Embryonic facial prominence (tissue), 1 donor: ENCODE data around the gene GJA9.
"Not testable (repeated sequence)": the region's sequence is repeated elsewhere in the genome, so short reads cannot be mapped to it uniquely, and the experiment has no call there.

Experiments
- DNase-seq: peaks from one replicate; pipeline ENCODE4 v3.0.0-alpha.2; 2016; ENCODE audit errors: extremely low spot score

Gene GJA9

DNA sequence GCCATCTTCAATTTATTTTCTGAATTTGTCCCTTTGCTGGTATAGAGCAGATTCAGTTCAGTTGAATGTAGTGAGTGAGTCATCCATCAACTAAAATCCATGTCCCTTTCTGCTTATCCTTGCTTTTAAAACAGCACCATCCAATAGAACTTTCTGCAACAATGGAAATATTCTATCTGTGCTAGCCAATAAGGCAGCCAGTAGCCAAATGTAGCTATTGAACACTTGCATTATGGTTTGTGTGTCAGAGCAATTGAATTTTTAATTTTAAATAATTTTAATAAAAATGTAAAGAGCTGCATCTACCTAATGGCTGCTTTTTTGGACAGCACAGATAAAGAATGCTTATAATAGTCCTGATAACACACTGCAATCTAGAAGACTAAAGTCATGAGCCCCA lies at the start of gene GJA9:
Gene GJA9, minus strand, starts transcription at position 101 of the 400 bp plus-strand sequence. CDS start 5,489 bp downstream, outside the sequence.
- DNase-seq = no peak

DNA sequence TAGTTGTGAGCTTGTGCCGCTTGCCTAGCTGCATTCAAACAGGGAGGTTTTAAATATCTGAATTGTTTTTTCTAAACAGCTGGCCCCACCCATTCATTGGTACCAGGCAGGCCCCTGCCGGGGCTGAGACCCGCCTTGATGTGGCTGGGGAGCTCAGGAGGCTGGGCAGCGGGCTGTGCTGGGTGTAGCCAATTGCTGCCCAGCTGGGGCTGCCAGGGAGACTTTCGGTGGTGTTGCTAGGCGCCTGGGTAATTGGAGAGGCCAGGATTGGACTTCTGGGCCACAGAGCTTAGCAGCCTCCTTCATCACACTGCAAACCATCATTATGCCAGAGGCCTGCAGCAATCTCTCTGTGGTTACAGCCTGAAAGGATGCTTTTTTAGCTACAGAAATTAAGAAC lies 48.1 kb upstream of the GJA9 start:
- DNase-seq = no peak

DNA sequence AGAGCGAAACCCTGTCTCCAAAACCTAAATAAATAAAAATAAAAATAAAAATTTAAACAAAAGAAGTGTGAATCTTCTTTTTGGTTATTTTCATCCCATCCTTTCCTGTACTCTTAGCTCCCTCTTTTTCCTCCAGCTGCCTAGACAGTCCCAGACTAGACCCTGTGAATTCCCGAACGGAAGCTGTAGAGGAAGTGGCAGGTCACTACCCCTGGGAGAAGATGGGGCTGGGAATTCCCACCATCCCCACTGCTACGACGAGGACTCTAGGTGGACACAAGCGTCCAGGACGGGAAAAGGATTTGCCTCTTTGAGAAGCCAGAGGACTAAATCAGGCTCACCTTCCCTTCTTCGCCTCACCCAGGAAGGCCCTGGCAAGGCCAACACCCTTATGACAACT lies 47.7 kb upstream of the GJA9 start:
- DNase-seq = no peak

DNA sequence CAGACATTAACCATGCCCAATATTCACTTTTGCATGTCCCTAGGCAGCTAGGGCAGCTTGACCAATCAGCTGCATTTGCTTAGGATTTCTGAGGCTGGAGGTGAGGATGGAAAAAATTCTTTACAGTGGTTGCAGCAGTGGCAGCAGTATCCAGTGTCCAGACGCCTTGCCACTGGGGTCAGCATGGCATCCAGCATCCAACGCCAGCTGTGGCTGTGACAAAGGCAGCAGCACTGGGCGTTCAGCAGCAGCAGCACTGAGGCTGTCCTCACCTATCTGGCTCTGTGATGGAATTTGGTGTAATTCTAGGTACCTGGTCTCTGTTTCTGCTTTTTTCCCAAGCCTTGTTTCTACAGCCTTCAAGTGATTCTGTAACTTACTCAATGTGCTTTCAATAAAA lies 44.7 kb upstream of the GJA9 start:
- DNase-seq = no peak

DNA sequence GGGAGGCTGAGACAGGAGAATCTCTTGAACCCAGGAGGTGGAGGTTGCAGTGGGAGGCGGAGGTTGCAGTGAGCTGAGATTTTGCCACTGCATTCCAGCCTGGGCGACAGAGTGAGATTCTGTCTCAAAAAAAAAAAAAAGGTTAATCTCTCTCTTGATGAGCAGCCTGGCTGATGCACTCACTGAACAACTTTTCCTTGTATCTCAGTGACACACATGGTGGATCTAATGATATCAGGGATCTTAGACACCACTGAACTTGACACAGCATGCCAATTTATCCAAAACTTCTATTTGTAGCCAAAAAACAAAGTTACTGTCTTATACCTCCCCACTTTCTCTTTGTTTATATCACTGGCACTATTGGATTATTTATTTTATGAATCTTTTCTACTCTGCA lies 44.0 kb upstream of the GJA9 start:
- DNase-seq = no peak

DNA sequence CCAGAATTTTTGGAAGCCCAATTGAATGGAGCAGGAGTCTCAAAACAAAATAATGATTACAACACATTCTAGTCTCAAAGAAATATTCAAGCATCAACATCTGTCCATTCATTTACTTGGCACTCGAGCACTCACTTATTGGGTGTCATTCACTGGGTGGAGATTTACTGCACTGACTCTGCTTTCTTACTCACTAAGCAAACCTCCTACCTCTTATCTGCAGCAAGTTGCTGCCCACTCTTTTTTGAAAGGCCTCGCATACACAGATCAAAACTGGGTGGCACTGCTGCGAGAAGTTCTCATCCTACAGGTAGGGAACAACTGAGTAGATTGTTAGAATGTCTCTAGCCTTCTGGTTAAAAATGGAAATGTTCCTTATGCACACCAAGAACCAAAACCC lies 42.2 kb upstream of the GJA9 start:
- no peak for DNase-seq

DNA sequence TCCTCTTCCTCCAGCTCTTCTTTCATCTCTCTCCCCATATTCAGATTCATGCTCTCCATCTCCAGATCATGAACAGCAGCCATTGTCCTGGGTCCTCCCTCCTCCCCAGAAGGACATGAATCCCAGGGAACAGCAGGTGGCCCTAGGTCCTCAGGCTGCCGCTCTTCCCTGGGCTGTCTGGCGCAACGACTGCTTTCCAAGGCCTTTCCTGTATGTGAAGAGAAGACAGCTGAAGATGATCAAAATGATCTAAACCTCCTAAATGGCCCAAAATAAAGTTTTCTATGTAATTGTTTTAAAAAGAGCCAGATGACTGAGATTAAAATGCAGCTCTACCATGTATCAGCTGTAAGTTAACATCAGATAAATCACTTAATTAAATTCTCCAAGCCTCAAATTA lies 37.7 kb upstream of the GJA9 start:
- DNase-seq = no peak

DNA sequence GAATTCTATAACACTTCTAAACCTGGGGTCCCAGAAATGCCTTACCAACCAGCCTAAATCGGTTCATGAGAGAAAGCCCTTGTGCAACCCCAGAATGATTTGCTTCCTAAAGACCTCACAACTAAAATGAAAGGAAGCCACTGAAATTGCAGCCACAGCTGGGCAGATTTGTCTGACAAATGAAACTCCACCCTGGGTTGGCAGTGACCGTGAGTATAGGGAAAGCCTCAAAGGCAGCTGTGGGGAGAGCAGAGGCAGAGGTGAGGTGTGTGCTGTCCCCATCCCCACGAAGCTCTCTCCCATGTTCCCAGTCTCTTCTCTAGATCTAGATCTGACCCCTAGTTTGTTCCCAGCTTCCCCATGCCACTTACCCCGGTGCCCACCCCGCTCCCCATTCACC lies 37.2 kb upstream of the GJA9 start:
- no peak for DNase-seq

DNA sequence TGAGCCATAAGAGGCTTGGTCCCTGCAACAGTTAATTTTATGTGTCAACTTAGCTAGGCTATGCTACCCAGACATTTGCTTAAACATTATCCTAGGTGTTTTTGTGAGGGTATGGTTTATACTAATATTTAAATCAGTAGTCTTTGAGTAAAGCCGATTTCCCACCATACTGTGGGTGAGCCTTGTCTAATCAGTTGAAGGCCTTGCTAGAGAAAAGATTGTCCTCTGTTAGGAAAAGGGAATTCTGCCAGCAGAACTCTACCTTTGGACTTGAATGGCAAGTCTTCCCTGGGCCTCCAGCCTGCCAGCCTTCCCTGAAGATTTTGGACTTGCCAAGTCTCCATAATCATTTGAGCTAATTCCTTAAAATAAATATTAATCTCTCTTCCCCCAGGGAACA lies 36.4 kb upstream of the GJA9 start:
- no peak for DNase-seq

DNA sequence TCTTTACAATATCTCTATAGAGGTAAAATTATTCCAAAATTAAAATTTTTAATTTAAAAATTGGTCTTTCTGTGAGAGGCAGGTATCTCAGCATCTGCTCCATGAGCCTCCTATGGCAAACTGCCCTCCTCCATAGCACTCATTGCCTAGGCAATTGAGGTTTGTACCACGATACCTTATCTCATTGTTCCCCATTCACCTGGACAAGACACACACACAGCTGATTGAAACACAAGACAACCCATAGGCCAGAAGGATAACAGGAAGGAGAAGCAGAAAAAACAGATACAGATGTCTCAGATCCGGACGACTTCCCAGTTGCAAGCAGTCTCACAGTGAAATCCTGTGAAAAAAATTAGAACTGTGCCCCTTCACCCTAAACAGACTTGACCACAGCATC lies 36.0 kb upstream of the GJA9 start:
- DNase-seq = no peak

DNA sequence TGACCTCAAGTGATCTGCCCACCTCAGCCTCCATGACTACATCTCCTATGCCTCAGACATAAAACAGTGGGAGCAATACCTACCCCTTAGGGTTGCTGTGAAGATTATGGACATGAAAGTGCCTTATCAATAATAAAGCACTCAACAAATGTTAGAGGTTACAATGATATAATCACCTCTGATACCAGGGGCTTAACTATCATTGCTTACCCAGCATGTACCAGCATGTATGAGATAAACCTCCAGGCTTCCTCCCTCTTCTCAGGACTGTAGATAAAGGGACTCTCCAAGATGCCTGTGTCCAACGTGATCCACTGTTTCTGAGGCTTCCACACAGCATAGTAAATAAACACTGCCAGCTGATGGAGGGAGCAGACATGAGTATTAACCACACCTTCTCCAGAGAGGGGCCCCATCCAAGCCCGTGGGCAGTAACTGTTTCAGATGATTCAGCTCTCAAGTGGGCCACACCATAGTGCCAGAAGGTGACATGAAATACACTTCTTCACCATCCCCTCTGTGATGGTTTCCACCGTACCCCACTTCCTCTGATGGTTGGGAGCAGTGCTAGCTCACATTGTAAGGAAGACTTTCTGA lies 34.1 kb upstream of the GJA9 start:
- no peak for DNase-seq

DNA sequence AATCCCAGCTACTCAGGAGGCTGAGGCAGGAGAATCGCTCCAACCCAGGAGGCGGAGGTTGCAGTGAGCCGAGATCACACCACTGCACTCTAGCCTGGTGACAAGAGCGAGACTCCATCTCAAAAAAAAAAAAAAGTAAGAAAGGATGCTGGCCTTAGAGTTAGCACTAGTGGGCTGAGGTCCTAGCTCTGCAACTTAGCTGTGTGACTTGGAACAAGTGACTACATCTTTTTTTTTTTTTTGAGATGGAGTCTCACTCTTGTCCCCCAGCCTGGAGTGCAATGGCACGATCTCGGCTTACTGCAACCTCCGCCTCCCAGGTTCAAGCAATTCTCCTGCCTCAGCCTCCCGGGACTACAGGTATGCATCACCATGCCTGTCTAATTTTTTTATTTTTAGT lies 33.5 kb upstream of the GJA9 start:
- DNase-seq = not testable (repeated sequence)

DNA sequence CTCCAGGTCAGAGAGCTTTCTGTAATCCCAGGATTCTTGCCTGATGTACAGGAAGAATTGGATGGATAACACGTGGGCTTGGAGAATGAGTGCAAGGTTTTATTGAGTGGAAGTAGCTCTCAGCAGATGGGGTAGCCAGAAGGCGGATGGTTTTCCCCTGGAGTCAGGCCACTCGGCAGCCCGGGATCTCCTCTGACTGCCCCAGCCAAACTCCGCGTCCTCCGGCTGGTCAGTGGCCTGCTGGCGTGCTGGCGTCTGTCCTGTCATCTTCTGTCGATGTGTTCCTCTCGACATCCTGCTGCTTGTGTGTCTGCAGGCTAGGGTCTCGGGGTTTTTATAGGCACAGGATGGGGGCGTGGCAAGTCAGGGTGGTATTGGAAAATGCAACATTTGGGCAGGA lies 27.4 kb upstream of the GJA9 start:
- DNase-seq = no peak

DNA sequence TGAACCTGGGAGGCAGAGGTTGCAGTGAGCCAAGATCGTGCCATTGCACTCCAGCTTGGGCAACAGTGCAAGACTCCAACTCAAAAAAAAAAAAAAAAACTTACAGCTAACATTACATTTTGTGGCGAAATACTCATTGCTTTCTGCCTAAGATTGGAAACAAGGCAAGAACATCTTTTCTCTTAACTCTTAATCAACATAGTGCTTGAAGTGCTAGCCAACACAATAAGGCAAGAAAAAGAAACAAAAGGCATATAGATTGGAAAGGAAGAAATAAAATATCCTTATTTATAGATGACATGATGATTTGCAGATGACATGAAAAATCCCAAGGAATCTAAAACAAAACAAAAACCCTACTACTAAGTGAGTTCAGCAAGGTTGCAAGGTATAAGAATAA lies 24.6 kb upstream of the GJA9 start:
- no peak for DNase-seq

DNA sequence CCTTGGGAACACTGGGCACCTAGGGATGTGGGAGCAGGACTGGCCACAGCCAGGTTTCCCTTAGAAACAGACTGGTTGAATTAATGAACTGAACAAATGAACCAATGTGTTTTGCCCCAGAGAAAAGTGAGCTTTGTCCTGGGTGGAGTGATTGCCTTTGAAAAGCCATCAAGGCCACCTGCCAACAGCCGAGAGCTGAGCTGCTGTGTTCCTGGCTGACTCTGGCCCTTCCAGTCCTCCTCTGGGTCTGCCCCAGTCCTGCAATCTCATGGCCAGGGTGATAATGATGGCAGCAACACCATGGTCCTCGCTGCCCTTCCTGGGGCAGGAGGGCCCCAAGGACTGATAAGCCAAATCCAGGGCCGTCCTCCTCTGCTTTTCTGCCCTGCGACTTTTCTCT lies 18.2 kb upstream of the GJA9 start:
- DNase-seq = no peak

DNA sequence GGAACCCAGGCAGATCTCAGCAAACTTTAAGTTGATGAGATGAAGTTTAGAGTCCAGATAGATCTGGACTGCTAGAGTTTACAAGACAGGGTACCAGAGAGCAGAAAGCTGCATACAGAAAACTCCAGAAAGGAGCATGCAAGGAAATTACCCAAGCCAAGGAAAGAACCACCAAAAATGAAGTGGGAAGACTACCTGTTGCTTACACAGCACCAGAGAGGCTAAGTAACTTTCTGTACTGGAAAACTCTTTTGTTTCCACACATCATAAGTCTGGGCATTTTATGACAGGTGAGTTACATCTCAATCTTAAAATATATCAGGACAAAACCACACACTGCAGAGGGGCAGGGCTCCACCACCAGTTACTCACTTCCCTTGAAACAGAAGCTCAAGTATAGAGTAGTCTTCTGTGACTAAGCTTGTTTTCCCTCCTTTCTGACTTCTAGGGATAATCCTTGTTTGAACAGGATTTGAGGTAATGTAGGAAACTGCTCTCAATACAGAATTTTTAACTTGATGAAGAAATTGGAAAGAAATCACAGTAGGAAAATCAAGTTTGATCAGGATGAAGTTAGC lies 17.4 kb upstream of the GJA9 start:
- no peak for DNase-seq

DNA sequence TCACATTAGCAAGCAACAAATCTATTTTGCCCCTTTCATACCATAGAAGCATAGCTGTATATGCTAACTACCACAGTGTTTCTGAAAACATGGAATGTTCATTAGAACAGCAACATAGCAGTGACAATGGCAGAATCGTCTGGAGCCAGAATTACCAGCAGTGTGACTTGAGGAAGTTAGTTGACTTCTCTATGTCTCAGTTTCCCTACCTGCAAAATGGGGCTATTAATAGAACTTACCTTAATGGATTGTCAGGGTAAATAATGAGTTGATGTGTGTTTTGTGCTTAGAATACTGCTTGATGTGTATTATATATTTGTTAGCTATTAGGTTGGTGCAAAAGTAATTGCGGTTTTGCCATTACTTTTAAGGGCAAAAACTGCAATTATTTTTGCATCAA lies 14.8 kb upstream of the GJA9 start:
- DNase-seq = no peak

DNA sequence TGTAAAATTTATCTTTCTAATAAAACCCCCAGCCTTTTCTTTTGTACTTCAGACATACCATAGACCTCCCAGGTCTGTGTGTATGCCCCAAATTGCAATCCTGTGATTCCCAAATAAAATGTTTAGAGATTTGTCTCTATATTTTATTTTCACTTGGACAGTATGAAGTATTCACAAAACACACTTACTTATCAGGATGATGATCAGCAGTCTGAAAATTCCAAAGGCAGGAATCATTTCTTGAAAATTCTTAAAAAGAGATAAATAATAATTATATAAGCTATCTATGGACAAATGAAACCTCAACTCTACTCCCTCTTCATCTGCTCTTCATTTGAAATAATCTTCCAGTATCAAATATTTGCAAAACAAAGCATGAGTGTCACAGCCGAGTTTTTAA lies 11.6 kb upstream of the GJA9 start:
- no peak for DNase-seq

DNA sequence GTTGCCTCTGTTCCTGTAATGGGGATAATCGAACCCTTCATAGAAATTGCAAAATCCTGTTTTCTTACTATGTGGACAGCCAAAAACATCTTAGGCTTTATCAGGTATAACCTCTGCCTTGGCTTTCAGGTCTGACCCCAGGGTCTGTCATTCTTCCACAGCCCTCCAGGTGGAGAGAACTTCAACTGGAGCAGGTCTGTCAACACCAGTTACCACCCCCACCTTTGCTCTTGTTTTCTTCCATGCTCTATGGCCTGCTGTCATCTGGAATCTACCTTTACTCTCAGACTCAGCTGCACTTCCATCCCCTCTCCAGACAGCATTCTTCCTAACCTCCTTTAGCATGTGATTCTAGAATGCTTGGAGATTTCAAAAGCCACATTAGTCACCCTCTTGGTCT lies 10.4 kb upstream of the GJA9 start:
- no peak for DNase-seq

DNA sequence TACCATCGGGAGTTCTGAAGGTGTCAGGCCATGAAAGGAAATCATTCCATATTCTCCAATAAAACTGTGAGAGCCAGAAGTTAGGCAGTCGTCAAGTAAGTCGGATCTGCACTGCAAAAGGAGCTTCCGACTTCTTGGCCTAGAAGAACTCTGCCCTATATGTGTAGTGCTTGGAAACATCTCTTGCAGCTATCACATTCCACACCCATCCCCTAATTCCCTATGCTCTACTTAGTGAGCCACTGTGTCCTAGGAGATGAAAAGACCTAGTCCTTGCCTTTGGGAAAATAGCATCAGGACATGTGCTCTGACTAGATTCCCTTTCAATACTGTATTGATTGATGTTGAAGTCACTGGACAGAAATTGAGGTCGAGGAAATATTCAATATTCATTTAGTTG lies 8.2 kb upstream of the GJA9 start:
- DNase-seq = no peak

DNA sequence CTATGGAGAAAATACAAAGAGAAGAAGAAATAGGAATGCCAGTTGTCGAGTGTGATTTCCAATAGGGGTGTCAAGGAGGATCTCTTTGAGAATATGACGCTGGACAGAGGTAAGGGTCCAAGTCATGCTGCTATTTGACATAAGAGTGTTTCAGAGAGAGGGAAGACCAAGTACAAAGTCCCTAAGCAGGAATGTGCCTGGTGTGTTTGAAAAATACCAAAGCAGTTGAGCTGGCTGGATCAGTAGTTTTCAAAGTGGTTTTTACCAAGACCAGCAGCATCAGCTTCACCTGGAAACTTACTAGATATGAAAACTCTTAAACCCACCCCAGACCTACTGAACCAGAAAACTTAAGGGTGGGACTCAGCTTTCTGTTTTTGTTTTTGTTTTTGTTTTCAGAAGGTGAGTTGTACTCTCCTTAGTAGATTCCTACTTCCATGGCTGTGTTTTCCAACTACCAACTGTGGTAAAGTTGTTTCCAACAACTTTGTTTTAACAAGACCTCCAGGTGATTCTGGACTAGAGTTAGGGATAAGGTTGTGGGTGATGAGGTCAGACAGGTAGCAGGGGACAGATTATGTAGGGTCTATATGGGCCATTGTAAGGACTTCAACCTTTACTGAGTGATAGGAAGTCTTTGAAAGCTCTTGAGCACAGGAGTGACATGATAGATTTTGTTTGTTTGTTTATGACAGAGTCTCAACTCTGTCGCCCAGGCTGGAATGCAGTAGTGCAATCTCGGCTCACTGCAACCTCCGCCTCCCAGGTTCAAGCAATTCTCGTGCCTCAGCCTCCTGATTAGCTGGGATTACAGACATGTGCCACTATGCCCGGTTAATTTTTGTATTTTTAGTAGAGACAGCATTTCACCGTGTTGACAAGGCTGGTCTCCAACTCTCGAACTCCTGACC lies 7.3 kb upstream of the GJA9 start:
- no peak for DNase-seq

DNA sequence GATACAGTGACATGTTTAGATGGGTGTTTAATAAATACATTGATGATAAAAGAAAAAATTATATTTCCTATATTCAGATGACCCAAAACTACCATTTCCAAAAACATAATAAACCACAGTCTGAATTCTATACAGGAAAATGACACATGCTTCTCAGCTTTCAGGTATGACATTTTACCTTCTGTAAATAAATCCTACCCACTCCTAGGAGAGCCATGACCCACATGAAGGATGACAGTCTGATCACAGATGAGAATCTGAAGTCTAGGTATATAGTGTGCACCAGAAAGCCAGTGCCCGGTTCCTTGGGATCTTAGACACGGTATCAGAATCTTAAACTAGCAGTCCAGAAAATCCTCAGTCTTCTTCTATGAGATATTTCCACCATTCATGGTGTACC lies 3.7 kb upstream of the GJA9 start:
- DNase-seq = no peak

DNA sequence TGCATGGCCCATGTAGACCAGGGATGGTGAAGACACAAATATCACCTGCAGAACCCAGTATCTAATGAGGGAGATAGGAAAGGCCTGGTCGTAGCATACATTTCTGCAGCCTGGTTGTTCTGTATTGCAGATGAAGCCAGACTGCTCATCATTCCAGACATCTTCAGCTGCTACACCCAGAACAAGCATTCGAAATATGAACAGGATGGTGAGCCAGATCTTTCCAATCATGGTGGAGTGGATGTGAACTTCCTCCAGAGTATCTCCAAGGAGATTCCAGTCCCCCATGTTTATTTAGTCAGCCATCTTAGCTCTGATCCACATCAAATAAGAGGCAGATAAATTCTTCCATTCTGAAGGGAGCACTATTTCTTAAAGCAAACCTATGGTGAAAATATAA lies 5.6 kb downstream of the GJA9 start:
- peak; percentile 4 for DNase-seq
